Transverse colon (tissue), 4 donors: ENCODE data around the gene MYRIP.

Source experiments
- POLR2A ChIP-seq: fragments of 450-650 bp; IDR thresholded peaks from one replicate; pipeline ENCODE4 v1.6.1; 2016; ENCODE audit warnings: antibody characterized with exemption, mild to moderate bottlenecking, moderate library complexity
- POLR2AphosphoS5 ChIP-seq, 3 donors: sonication (generic); formaldehyde crosslinking; IDR thresholded peaks; one replicate each; pipeline ENCODE4 v1.6.1; 2016; ENCODE audit warnings: antibody characterized with exemption in 3 of 3
- TF ChIP-seq, protein P1 (sequence below), 5 experiments: fragments of 200-600 bp in 3 of 5; fragments of 450-650 bp in 2 of 5; sonication (generic) in 3 of 5; IDR thresholded peaks; 1 replicate in 2 of 5; 2 replicates in 3 of 5; pipeline ENCODE4 v1.5.1; 2016 to 2017; ENCODE audit warnings: antibody characterized with exemption in 5 of 5, inconsistent platforms in 3 of 5, mild to moderate bottlenecking in 2 of 5, moderate library complexity in 1 of 5

DNA sequence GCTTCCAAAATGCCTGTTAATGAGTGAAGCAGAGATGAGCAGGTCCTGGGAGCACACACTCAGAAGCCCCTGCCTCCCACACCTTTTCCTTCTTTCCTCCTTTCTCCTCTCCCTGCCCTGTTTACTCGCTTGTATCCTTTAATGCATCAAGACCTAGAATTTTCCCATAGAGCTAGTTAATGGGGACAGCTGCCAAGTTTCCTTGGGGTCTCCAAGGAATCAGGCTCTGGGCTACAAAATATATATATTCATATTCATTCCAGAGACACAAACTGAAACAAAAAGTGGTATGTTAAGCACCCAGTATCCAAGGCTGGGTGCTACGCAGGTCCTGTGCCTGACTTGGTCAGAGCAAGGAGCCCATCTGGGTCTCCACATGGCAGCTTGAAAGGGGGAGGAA, 235.6 kb downstream of the MYRIP start:
- TF ChIP-seq, protein P1, sequence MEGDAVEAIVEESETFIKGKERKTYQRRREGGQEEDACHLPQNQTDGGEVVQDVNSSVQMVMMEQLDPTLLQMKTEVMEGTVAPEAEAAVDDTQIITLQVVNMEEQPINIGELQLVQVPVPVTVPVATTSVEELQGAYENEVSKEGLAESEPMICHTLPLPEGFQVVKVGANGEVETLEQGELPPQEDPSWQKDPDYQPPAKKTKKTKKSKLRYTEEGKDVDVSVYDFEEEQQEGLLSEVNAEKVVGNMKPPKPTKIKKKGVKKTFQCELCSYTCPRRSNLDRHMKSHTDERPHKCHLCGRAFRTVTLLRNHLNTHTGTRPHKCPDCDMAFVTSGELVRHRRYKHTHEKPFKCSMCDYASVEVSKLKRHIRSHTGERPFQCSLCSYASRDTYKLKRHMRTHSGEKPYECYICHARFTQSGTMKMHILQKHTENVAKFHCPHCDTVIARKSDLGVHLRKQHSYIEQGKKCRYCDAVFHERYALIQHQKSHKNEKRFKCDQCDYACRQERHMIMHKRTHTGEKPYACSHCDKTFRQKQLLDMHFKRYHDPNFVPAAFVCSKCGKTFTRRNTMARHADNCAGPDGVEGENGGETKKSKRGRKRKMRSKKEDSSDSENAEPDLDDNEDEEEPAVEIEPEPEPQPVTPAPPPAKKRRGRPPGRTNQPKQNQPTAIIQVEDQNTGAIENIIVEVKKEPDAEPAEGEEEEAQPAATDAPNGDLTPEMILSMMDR (IDR thresholded peaks at IDR 0.05): no peak
- TF ChIP-seq POLR2AphosphoS5 (IDR thresholded peaks at IDR 0.05): no peak
- no peak for TF ChIP-seq POLR2A
